ENCODE results near the gene TTC21A. TPM values are rescaled to one million over a fixed set of nuclear protein-coding genes. Genes with fewer than 3 reads are reported as not detected.
A peak's percentile ranks its signal among the peaks of the same experiment; 100 is the strongest.

Gene TTC21A
- total and polyA plus RNA-seq, 10 of the 15 experiments (the other 5 are each of a cell fraction or from before 2014, with no cell fraction given), result 0.62 to 3.2 (median 1.2) TPM

DNA sequence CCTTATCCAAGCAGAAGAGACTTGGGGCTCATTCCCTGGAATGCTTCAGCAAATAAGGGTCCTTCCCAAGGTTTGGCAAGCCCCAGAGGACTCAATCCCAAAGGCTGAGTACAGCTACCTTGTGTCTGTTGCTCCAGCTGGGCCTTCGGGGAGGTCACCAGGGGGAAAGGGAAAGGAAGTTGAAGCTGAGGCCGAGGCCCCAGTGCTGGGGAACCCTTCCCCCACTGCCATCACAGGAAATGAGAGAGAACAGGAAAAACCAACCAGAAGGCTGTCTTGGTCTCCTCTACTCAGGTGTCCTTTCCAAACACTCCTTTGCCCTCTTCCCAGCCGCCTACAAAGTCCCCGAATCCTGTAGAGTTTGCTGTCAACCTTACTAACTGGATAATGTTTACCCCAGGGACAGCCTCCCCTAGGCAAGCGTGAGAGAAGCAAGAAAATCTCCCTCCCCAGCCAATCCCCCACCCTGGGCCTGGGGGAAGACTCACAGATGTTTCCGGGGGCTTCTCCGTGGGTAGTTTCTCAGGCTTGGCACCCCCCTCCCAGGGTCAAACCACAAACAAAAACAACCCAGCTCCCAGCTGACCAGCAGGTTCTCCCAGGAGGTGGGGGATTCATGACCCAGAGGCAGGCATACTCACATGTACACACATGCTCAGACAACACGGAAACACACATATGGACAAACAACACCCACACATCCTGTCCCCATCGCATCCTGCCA is 40.4 kb downstream of the TTC21A start (continued):
- TF ChIP-seq, protein P1, sequence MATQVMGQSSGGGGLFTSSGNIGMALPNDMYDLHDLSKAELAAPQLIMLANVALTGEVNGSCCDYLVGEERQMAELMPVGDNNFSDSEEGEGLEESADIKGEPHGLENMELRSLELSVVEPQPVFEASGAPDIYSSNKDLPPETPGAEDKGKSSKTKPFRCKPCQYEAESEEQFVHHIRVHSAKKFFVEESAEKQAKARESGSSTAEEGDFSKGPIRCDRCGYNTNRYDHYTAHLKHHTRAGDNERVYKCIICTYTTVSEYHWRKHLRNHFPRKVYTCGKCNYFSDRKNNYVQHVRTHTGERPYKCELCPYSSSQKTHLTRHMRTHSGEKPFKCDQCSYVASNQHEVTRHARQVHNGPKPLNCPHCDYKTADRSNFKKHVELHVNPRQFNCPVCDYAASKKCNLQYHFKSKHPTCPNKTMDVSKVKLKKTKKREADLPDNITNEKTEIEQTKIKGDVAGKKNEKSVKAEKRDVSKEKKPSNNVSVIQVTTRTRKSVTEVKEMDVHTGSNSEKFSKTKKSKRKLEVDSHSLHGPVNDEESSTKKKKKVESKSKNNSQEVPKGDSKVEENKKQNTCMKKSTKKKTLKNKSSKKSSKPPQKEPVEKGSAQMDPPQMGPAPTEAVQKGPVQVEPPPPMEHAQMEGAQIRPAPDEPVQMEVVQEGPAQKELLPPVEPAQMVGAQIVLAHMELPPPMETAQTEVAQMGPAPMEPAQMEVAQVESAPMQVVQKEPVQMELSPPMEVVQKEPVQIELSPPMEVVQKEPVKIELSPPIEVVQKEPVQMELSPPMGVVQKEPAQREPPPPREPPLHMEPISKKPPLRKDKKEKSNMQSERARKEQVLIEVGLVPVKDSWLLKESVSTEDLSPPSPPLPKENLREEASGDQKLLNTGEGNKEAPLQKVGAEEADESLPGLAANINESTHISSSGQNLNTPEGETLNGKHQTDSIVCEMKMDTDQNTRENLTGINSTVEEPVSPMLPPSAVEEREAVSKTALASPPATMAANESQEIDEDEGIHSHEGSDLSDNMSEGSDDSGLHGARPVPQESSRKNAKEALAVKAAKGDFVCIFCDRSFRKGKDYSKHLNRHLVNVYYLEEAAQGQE (IDR thresholded peaks at IDR 0.05; ENCODE audit: low read depth, low read length), result 0 out of 2 replicates have a peak, but pooled peaks have one; percentile 9
- TF ChIP-seq EED (IDR thresholded peaks at IDR 0.05; ENCODE audit: low read depth) (peak; percentile 70; the same call in 1 of the 2 replicates), BHLHE40 (IDR thresholded peaks at IDR 0.05; ENCODE audit: borderline replicate concordance in 1 of 2, low read depth in 2 of 2, low read length in 1 of 2) (peak; percentile 41 to 58; a peak in 2 of 4 replicates), IRF4 (IDR thresholded peaks at IDR 0.05; ENCODE audit: low read depth, low read length) (peak; percentile 47), PAX5 (IDR thresholded peaks at IDR 0.05; ENCODE audit: borderline replicate concordance, low read depth, low read length) (peak; percentile 55; the same call in 1 of the 2 replicates), IKZF1 (conservative IDR thresholded peaks at IDR 0.05) (peak; percentile 50), TCF3 (IDR thresholded peaks at IDR 0.05; ENCODE audit: borderline replicate concordance, insufficient read depth, low read depth, low read length) (peak; percentile 50; the same call in 1 of the 2 replicates), NR2C1 (IDR thresholded peaks at IDR 0.05) (peak; percentile 42; the same call in 1 of the 2 replicates), TAF1 (IDR thresholded peaks at IDR 0.05; ENCODE audit: borderline replicate concordance, low read depth, low read length) (peak; percentile 59; the same call in 1 of the 2 replicates), CREM (IDR thresholded peaks at IDR 0.05; ENCODE audit: low read depth) (peak; percentile 32), SRF (IDR thresholded peaks at IDR 0.05; ENCODE audit: low read depth in 2 of 2, low read length in 2 of 2) (peak; percentile 92 to 94), ZNF274 (IDR thresholded peaks at IDR 0.05; ENCODE audit: insufficient read depth, insufficient read length) (no peak), SREBF2 (IDR thresholded peaks at IDR 0.05; ENCODE audit: low read length) (no peak), SMAD5 (IDR thresholded peaks at IDR 0.05; ENCODE audit: low read depth) (no peak), SMC3 (IDR thresholded peaks at IDR 0.05; ENCODE audit: borderline replicate concordance, low read length) (peak; percentile 4; the same call in 1 of the 2 replicates), POLR2AphosphoS2 (IDR thresholded peaks at IDR 0.05; ENCODE audit: low read depth, low read length) (0 out of 2 replicates have a peak, but pooled peaks have one; percentile 1), ETV6 (conservative IDR thresholded peaks at IDR 0.05 in 1 of 2, IDR thresholded peaks at IDR 0.05 in 1 of 2; ENCODE audit: borderline replicate concordance in 1 of 2, low read depth in 1 of 2) (peak in 1 of 2 experiments; percentile 79; a peak in 2 of 4 replicates)
- TF ChIP-seq, protein P2, sequence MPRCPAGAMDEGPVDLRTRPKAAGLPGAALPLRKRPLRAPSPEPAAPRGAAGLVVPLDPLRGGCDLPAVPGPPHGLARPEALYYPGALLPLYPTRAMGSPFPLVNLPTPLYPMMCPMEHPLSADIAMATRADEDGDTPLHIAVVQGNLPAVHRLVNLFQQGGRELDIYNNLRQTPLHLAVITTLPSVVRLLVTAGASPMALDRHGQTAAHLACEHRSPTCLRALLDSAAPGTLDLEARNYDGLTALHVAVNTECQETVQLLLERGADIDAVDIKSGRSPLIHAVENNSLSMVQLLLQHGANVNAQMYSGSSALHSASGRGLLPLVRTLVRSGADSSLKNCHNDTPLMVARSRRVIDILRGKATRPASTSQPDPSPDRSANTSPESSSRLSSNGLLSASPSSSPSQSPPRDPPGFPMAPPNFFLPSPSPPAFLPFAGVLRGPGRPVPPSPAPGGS (IDR thresholded peaks at IDR 0.05; ENCODE audit: borderline replicate concordance, insufficient read depth, low read depth, low read length, poor library complexity, severe bottlenecking), result peak; percentile 80
